ENCODE measurements around the gene SCN4A.

- TF ChIP-seq, protein P1, sequence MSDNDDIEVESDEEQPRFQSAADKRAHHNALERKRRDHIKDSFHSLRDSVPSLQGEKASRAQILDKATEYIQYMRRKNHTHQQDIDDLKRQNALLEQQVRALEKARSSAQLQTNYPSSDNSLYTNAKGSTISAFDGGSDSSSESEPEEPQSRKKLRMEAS (IDR thresholded peaks at IDR 0.05; ENCODE audit: low read depth, low read length), result no peak
- TF ChIP-seq, protein P2, sequence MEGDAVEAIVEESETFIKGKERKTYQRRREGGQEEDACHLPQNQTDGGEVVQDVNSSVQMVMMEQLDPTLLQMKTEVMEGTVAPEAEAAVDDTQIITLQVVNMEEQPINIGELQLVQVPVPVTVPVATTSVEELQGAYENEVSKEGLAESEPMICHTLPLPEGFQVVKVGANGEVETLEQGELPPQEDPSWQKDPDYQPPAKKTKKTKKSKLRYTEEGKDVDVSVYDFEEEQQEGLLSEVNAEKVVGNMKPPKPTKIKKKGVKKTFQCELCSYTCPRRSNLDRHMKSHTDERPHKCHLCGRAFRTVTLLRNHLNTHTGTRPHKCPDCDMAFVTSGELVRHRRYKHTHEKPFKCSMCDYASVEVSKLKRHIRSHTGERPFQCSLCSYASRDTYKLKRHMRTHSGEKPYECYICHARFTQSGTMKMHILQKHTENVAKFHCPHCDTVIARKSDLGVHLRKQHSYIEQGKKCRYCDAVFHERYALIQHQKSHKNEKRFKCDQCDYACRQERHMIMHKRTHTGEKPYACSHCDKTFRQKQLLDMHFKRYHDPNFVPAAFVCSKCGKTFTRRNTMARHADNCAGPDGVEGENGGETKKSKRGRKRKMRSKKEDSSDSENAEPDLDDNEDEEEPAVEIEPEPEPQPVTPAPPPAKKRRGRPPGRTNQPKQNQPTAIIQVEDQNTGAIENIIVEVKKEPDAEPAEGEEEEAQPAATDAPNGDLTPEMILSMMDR (IDR thresholded peaks at IDR 0.05; ENCODE audit: low read depth, low read length), result no peak
These were observed 11.1 kb downstream of the SCN4A start for GRCh38 chr17:63961355-63962212.

Data from NB4 (cell line).